Adrenal gland (tissue), 12 donors: ENCODE measurements around the gene SLC22A7. TPM values are rescaled to one million over a fixed set of nuclear protein-coding genes. Genes with fewer than 3 reads are reported as not detected.
A peak's percentile ranks its signal among the peaks of the same experiment; 100 is the strongest.

Experiments used
- DNase-seq, 7 donors: peaks; one replicate each; pipeline ENCODE4 v3.0.0-alpha.2; 2019 to 2020
- H3K27ac ChIP-seq, 5 donors: fragments of 200-600 bp; sonication (generic) in 4 of 5; 1 replicate in 3 of 5; 2 replicates in 2 of 5; pipeline versions ENCODE4 v1.5.1 to v1.8.0; 2016 to 2020; ENCODE audit warnings: mild to moderate bottlenecking in 1 of 5
- H3K27me3 ChIP-seq: fragments of 200-600 bp; 2 replicates; pipeline ENCODE4 v1.8.0; 2021
- H3K36me3 ChIP-seq, 2 donors: fragments of 200-600 bp; replicated peaks in 1 of 2; 1 replicate in 1 of 2; 2 replicates in 1 of 2; pipeline versions ENCODE4 v1.5.1 to v1.8.0; 2018 to 2022
- H3K4me1 ChIP-seq, 2 donors: fragments of 200-600 bp; replicated peaks in 1 of 2; 1 replicate in 1 of 2; 2 replicates in 1 of 2; pipeline versions ENCODE4 v1.5.1 to v1.8.0; 2018 to 2021
- H3K4me3 ChIP-seq, 4 donors: fragments of 200-600 bp; sonication (generic) in 3 of 4; one replicate each; pipeline ENCODE4 v1.5.1; 2016 to 2018
- H3K9me3 ChIP-seq, 3 donors: fragments of 200-600 bp; sonication (generic) in 1 of 3; replicated peaks in 1 of 3; 1 replicate in 2 of 3; 2 replicates in 1 of 3; pipeline versions ENCODE4 v1.5.1 to v1.8.0; 2016 to 2021
- CTCF ChIP-seq, 6 experiments: fragments of 450-650 bp in 4 of 6; fragments of 200-600 bp in 2 of 6; sonication (generic) in 1 of 6; IDR thresholded peaks; 1 replicate in 5 of 6; 2 replicates in 1 of 6; pipeline versions ENCODE4 v1.5.1 to v1.8.0; 2016 to 2021; ENCODE audit warnings: antibody characterized with exemption in 6 of 6, mild to moderate bottlenecking in 2 of 6, moderate library complexity in 1 of 6
- POLR2A ChIP-seq, 2 donors: fragments of 450-650 bp; IDR thresholded peaks; one replicate each; pipeline ENCODE4 v1.6.1; 2017; ENCODE audit warnings: antibody characterized with exemption in 2 of 2, mild to moderate bottlenecking in 2 of 2, moderate library complexity in 1 of 2
- WGBS, 4 donors: extraction: QIAGEN DNeasy Blood & Tissue Kit in 2 of 4; methylation state at CpG; one replicate each; pipeline versions ENCODE4 v1.1.5 to v1.1.7; 2013 to 2017; 5-methylcytosine and 5-hydroxymethylcytosine counted together
- intact Hi-C, 2 donors: fragments of 100-400 bp; cut with DNase I; formaldehyde crosslinking; loops; one replicate each; pipeline versions ENCODE4 v1.14.1 to v1.15.0; 2022 to 2023
- polyA plus RNA-seq, 3 donors: library from polyadenylated mRNA; stranded (reverse); fragments of 200-250 nt in 2 of 3; fragments of 350-450 nt in 1 of 3; fragmentation: Illumina TruSeq in 1 of 3; extraction: RNeasy Lipid Tissue Mini Kit (QIAGEN cat#74804) in 1 of 3; gene quantifications; one replicate each; pipeline ENCODE4 v1.2.3, GENCODE V29; 2013 to 2014
- total RNA-seq, 9 donors: library from RNA; depleted of rRNA in 4 of 9; stranded (reverse); fragments of >200 nt in 4 of 9; fragments of 120-200 nt in 1 of 9; fragmentation: NEBNext Ultra II Directional in 1 of 9; extraction: Animal tissue kit (Norgen Biotek cat#: 25700) in 1 of 9; gene quantifications; one replicate each; pipeline versions ENCODE4 v1.1.0 to v1.2.4, GENCODE V29; 2013 to 2023
- donor health status: healthy with polysubstance abuse.
- donor health status: Bipolar disorder and iron deficiency.
- donor health status: DM: yes; HTN: yes; CAD: no.
- donor health status: DM: no; HTN: no; CAD: no.
- donor health status: DM: no; HTN: no; CAD: no.
- donor health status: DM: yes; HTN: yes; CAD: no.

The SLC22A7 gene
- total and polyA plus RNA-seq, 12 donors: 0.14 TPM; not detected in 11

DNA sequence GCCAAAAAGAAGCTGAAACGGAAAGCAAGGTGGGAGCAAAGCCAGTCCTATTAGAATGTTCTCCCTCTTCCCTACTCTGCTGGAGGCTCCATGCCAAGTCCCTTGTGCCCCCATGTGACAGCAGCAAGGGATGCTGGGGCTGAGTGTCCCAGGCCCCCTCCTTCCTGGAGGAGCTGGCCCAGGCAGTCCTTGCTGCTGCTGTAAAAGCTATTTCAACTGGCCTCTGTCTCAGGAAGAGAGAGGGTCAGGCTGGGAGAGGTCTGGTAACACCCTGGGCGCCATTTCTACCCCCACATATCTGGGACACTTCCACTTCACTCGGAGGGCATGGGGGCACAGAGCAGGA is 29.7 kb upstream of the SLC22A7 start:
- Histone ChIP-seq H3K4me3 (no peak overlapping the region), H3K27ac (peak overlapping the region in 2 of 5 donors; percentile 22 to 45)
- WGBS, 4 donors: 20 to 75% (median 67%) methylated on average over 1 to 3 of the region's 3 CpGs

GRCh38 chr6:43268782-43269272 is 29.2 kb upstream of the SLC22A7 start:
- H3K36me3 ChIP-seq: no peaks in the 10 kb centered on the region
- H3K4me3 ChIP-seq: no peak overlapping the region
- intact Hi-C loops: loop anchor here in 1 of 2 donors (5.0 kb wide), 1 partner anchor 68 kb away; no protein-coding TSS in a partner anchor
- no peaks in the 10 kb centered on the region for H3K27me3 ChIP-seq
- WGBS, 4 donors: 66 to 76% (median 70%) methylated on average over 7 to 10 of the region's 10 CpGs
- DNase-seq: no peak
- no peaks in the 10 kb centered on the region for H3K9me3 ChIP-seq
- peaks cover 13 to 26% of the 10 kb centered on the region in 2 donors for H3K4me1 ChIP-seq
- TF ChIP-seq CTCF (IDR thresholded peaks at IDR 0.05) (no peak), POLR2A (IDR thresholded peaks at IDR 0.05) (no peak)
- peak overlapping the region in 1 of 5 donors; percentile 45 for H3K27ac ChIP-seq

More for the DNA sequence above, 29.7 kb upstream of the SLC22A7 start:
- no peaks in the 10 kb centered on the region for H3K9me3 ChIP-seq
- DNase-seq: peak in 4 of 7 donors; percentile 48 to 67 (median 52)
- TF ChIP-seq POLR2A (IDR thresholded peaks at IDR 0.05) (no peak), CTCF (IDR thresholded peaks at IDR 0.05) (no peak)
- peaks cover 13 to 26% of the 10 kb centered on the region in 2 donors for H3K4me1 ChIP-seq
- intact Hi-C loops: loop anchor here in 1 of 2 donors (5.0 kb wide), 1 partner anchor 69 kb away; no protein-coding TSS in a partner anchor
- H3K36me3 ChIP-seq: no peaks in the 10 kb centered on the region
- no peaks in the 10 kb centered on the region for H3K27me3 ChIP-seq

GRCh38 chr6:43269273-43270007 is 28.6 kb upstream of the SLC22A7 start:
- H3K27me3 ChIP-seq: no peaks in the 10 kb centered on the region
- intact Hi-C loops: loop anchor here in 1 of 2 donors (5.0 kb wide), 1 partner anchor 68 kb away; no protein-coding TSS in a partner anchor
- WGBS, 4 donors: 5 to 8% (median 7%) methylated on average over 22 to 44 of the region's 44 CpGs
- peak overlapping the region in 1 of 4 donors; percentile 37 for H3K4me3 ChIP-seq
- H3K9me3 ChIP-seq: no peaks in the 10 kb centered on the region
- no peak for TF ChIP-seq CTCF (IDR thresholded peaks at IDR 0.05)
- TF ChIP-seq POLR2A (IDR thresholded peaks at IDR 0.05): no peak
- no peaks in the 10 kb centered on the region for H3K36me3 ChIP-seq
- H3K4me1 ChIP-seq: peaks cover 13 to 26% of the 10 kb centered on the region in 2 donors
- H3K27ac ChIP-seq: no peak overlapping the region
- peak in 4 of 7 donors; percentile 40 to 53 (median 42) for DNase-seq

- H3K27me3 ChIP-seq: peaks cover 8% of the 10 kb centered on the region
- H3K4me1 ChIP-seq: peaks cover 22 to 26% of the 10 kb centered on the region in 2 donors
- no peaks in the 10 kb centered on the region for H3K36me3 ChIP-seq
- TF ChIP-seq POLR2A (IDR thresholded peaks at IDR 0.05) (no peak), CTCF (IDR thresholded peaks at IDR 0.05) (no peak)
- H3K27ac ChIP-seq: no peak overlapping the region
- DNase-seq: no peak
- H3K4me3 ChIP-seq: no peak overlapping the region
- no peaks in the 10 kb centered on the region for H3K9me3 ChIP-seq
- 94 to 97% (median 96%) methylated on average over 8 of the region's 8 CpGs for whole genome bisulfite sequencing, 4 donors
- intact Hi-C loops: no loop called here
Observed at GRCh38 chr6:43271103-43271815, 26.8 kb upstream of the SLC22A7 start.
